Hematopoietic multipotent progenitor cell treated with erythropoietin and hydrocortisone succinate and interleukin-3 and kit ligand, for 4 days (in vitro differentiated cells): ENCODE data around the gene CD93.

Experiments
- DNase-seq: peaks from one replicate; pipeline ENCODE4 v3.0.0-alpha.2; 2015

The CD93 gene

DNA sequence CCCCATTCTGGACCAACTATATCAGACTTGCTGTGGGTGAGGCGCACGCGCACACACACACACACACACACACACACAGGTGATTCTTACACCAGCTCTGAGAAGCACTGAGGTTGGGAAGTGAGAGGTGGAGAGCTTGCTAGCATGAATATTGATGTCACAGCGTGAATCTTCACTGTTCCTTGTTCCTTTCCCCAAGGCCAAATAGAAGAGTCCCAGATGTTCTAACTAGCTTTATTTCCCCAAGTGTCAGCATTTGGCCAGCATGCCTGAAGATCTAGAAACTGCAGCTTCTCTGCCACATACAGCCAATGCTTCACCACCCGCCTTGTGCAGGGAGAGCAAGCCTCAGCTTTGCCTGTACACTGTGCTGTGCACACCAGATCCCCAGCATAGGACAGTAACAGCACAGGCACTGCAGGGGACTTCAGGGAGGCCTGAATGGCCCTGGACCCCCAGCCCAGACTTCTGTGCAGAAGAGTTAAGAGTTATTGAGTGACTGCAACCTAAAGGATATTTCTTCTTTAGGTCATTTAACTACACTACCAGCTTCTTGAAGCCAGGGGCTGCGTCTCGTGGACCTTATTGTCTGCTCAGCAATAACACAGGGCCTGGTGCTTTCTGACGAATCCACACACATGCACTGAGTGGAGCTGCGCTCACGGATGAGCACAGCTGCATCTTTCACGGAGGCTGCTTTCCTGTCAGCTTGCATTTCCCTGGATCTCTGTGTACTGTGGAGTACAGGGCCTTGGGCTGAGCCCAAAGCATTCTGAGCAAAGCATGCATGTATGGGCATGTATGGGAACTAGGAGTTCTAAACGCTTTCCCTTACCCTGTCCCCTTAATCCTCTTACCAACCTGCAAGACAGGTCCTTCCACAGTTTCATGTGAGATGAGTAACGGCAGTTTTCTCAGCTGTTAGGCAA is 13.9 kb upstream of the CD93 start:
- no peak for DNase-seq

- no peak for DNase-seq
These were observed 11.8 kb upstream of the CD93 start for GRCh38 chr20:23097636-23098580.

DNA sequence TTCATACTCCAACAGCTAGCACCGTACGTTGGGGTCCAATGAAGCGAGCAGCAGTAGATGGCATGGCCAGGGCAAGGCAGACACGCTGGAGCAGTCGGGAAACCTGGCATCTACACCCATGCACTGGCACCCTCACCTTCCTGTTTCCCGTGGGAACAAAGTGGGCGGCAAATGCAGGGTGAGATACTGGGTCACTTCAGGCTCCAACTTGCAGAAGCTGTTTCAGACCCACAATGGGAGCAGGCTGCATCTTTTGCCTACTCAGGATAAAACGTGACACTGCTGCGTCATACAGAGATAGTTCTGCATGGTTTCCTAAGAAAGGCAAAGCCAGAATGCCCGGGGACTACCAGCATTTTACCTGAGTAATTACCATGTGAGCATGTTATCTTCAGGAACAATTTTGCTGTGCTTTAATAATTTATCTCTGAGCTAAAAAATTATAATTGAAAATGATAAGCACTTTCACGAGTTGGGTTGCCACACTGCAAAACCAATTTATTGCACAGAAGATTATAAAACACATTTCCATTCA is 10.9 kb upstream of the CD93 start:
- no peak for DNase-seq

GRCh38 chr20:23096097-23096496 is 10.0 kb upstream of the CD93 start:
- no peak for DNase-seq

GRCh38 chr20:23095499-23095898 is 9.4 kb upstream of the CD93 start:
- DNase-seq = peak; percentile 28

DNA sequence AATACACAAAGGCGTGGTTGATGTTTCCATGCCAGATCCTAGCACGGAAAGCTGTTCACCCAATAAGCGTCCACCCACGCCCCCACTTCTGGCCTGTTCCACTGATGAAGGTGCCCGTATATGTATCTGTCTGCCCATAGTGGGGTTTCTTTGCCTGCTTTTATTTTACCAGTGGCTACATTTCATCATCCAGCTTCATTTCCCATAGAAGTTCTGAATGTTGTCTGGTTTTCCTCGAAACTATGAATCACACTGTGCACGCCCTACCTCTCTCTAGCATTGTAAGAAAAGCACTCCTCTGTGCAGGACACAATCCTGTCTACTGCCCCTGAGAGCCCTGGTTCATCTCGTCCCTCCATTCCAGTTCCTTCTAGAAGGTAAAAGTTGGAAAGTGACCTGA is 8.8 kb upstream of the CD93 start:
- DNase-seq = no peak

DNA sequence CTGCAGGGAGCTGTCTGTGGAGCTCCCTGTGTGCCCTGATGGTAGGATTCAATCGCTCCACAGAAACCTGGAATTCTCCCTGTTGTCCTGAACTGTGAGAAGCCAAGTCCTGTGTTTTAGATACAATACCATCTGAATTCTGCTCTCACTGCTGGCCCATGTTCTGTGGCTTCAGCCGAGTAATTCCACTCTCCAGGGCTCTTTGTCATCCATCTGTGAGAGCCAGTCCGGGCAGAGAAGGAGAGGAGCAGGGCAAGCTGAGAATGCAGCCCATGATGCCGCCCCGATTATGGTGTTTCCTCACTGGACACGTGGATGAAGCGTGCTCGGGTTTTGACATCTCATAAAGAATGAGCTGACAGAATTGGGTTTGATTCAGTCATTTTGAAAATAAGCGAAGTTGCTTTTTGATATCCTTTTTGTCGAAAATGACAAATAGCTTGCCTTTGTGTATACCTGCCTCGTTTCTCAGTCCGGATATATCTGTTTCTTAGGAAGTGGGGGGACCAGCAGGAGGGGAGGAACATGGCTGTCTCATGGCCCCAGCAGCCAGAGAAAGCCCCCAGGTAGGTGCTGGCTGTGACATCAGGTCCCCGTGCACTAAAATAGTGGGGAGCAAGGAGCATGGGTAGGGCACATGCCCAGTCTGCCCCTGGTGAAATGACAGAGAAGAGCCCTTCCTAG is 8.2 kb upstream of the CD93 start:
- no peak for DNase-seq

DNA sequence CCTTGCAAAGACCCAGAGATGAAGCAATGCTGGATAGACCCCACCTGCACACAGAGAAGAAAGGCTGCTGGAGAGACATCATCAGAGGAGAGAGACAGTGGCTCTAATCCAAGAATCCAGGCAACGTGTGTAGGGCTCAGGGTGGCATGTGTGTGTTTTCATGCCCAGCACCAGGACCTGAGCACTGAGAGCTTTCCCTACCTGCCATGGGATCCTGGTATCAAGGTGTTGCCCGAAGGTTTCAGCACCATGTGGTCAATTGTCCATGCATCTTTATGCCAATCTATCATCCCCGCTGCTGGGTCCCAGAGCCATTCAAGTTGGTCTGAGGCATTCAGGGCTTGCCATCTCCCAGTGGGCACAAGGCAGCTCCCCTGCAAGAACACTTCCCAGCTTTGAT is 7.5 kb upstream of the CD93 start:
- DNase-seq = no peak

GRCh38 chr20:23092861-23093495 is 6.9 kb upstream of the CD93 start:
- DNase-seq = no peak

DNA sequence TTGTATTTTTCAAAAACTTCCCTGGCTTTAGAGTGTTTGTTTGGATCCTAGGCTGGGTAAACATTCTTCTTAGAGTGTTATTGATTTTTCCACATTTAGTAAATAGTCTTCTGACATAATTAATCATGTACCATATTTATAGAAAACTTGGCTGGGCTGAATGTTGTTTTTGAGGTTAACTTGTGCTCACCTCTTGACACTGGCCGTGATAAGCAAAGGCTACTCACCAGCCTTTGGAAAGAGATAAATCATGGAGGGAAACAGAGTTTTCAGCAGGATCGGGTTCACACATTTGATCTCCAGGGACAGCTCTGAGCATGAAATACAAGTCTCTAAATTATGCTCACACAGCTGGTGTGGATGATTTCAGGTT is 6.2 kb upstream of the CD93 start:
- no peak for DNase-seq

DNA sequence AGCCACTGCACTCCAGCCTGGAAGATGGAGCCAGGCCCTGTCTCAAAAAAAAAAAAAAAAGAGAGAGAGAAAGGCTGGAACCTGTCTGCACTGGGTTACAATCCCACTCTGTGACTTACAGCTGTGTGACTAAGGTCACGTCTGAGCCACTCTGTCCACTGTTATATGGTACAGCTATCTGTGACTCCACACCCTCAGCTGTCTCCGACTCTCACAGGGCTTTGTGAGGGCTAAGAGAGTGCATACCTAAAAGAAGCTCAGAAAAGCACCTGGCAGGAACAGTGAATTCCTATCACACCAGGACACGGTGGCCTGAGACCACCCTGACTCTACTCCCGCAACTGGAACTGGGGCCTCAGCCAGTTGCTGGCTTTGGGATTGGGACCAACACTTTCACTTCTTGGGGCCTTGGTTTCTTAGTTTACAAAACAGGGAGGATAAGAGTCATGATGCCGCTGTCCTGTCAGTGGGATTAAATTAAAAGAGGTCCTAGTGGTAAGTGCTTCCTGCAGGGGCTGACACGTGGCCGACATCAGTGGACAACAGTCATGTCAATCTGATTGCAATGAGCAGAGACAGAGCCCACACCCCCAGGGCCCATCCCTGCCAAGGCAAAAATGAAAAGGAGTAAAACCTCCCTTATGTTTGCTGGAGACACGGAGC is 5.7 kb upstream of the CD93 start:
- DNase-seq = no peak

GRCh38 chr20:23090878-23091277 is 4.8 kb upstream of the CD93 start:
- no peak for DNase-seq

- DNase-seq = no peak
These were observed 4.0 kb upstream of the CD93 start for GRCh38 chr20:23090147-23090546.

DNA sequence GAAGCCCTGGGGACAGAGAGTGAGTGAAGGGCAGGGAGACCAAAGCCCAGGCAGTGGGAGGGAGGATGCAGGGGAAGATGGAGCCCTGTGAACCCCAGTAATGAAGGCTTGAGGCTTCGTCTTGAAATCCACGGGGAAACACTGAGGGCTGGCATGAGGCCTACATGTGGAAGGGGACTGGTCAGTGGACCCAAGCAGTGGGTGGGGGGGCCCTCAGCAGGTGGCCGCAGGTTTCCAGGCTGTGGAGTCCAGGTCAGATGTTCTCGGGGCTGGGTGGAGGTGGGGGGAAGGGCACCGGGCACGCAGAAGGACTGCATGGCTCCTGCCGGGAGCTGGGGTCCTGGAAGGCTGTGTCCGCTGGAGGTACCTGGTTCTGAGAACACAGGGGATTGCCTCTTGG is 2.7 kb upstream of the CD93 start:
- DNase-seq = no peak

GRCh38 chr20:23087587-23088251 is 1.6 kb upstream of the CD93 start:
- DNase-seq = peak; percentile 67

DNA sequence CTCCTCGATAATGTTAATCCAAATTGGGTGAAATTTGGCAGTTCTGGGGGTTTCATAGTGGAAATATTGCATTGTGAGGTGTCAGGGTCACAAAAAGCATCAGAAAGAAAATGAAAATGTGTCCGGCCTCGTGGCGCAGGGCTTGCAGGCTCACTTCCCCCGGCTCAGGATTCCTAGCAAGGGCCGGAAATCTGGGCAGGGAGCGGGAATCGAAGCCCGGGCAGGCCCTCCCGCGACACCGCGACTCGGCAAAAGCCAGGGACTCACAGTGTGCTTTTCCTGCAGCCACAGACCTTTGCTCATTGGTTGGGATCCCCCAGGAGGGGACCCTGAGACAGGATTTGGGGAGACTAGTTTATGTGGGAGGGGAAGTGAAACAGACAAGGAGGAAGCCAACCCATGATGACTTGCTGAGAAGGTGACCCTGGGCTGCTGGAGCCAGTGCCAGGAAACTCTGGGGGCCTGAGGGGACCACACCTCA is 847 bp upstream of the CD93 start:
- no peak for DNase-seq

DNA sequence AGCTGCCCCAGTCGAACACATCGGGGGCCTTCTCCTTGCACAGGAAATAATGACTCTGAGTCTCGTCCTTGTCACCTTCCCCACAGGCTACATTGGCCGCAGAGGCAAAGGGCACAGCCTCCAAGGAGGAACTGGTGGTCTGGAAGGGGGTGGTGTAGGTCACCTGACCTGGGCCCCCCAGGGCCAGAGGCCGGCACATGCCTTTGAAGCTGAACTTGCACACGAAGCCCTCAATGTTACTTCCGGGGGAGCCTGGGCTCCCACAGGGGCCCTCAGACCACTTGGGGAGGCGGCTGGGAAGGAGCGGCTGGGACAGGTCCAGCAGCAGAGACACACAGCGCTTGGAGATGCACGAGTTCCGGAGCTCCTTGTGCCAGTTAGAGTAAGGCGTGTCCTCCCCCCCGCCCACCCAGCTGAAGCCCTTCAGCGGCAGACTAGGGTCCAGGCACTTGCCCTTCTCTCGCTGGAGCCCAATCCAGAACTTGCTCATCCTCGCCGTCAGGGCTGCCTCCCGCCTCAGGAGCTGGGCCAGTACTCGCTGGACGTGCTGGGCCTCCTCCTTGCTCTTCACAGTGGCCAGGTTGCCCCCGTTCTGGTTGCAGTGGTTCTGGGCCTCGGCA is 578 bp downstream of the CD93 start:
- peak; percentile 24 for DNase-seq

DNA sequence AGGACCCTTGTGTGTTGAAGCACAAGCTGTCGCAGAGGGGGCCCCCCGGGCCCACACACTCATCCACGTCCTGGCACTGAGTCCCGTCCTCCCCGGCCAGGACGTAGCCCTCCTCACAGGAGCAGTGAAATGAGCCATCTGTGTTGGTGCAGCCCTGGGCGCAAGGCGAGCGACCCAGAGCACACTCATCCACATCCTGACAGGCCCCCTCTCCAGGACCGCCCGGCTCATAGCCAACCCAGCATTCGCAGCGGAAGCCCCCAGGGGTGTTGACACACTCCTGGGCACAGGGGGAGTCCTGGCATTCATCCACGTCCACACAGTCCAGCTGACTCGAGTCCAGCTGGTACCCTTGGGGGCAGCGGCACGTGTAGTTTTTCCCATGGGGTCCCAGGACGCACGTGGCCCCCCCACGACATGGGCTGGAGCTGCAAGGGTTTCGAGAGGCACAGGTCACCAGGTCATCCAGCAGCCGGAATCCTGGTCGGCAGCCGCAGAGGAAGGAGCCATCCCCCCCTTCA is 1.2 kb downstream of the CD93 start:
- no peak for DNase-seq

DNA sequence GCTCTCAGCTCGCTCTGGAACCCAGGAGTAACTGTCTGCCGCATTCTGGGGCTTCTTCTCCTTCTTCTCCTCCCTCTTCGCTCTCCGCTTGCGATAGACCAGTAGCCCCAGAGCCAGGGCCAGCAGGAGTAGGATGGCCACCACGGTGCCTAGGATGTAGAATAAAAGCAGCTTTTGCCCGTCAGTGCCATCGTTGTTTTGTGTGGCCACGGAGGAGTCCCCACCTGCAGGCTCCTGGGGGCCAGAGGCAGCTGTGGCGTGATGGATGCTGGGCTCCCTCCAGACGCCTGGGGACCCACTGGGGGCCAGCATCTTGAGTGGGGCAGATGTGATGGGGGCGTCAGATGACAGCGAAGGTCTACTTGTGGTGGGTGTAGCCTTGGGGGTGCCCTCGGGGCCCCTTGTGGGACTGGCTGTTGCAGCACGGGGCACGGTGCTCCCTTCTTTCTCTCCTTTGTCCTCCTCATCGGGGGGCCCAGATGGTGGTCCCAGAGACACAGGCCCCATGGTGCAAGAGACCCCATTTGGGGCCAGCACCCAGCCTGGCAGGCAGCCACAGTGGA is 1.8 kb downstream of the CD93 start:
- no peak for DNase-seq
